H1 (cell line): ENCODE results near the gene PF4V1. TPM values are rescaled to one million over a fixed set of nuclear protein-coding genes. Genes with fewer than 3 reads are reported as not detected.

Experiments used
- CTCF ChIA-PET: fragments of 300-600 bp; sonication (Branson Sonifier 250); formaldehyde crosslinking; loops from one replicate; lab custom pipeline; 2021; ENCODE audit not compliant: partially characterized antibody; lab: Charles Lee
- POLR2A ChIA-PET: fragments of 300-600 bp; sonication (Branson Sonifier 250); formaldehyde crosslinking; loops from one replicate; lab custom pipeline; 2021; ENCODE audit warnings: inconsistent platforms; ENCODE audit not compliant: partially characterized antibody; lab: Charles Lee
- DNase-seq, 2 experiments: peaks; one replicate each; pipeline versions ENCODE4 v3.0.0 to v3.0.0-alpha.2; 2010 to 2022; ENCODE audit warnings: low spot score in 2 of 2, low read depth in 1 of 2, mixed read lengths in 1 of 2
- FAIRE-seq: peaks from 2 replicates; lab custom pipeline; 2011; peaks lifted over from hg19 to GRCh38; lab: Jason Lieb, UNC
- H2AFZ ChIP-seq: 2 replicates; pipeline ENCODE4 v1.8.1; 2012; ENCODE audit warnings: low read length, inconsistent platforms
- H2AK5ac ChIP-seq: 2 replicates; pipeline ENCODE4 v1.6.1; 2013; ENCODE audit warnings: low read depth, low read length
- H2BK120ac ChIP-seq: replicated peaks from 2 replicates; pipeline ENCODE3; 2013; ENCODE audit warnings: low read depth, low read length, inconsistent platforms
- H2BK12ac ChIP-seq: 2 replicates; pipeline ENCODE4 v1.6.1; 2013; ENCODE audit warnings: low read depth, low read length
- H2BK15ac ChIP-seq: 2 replicates; pipeline ENCODE4 v1.6.1; 2013; ENCODE audit warnings: low read length
- H2BK20ac ChIP-seq: 2 replicates; pipeline ENCODE4 v1.6.1; 2013; ENCODE audit warnings: low read length
- H2BK5ac ChIP-seq: 2 replicates; pipeline ENCODE4 v1.6.1; 2013; ENCODE audit warnings: low read depth, low read length
- H3K14ac ChIP-seq: 2 replicates; pipeline ENCODE4 v1.6.1; 2013; ENCODE audit warnings: inconsistent platforms; ENCODE audit not compliant: insufficient read length
- H3K18ac ChIP-seq: 2 replicates; pipeline ENCODE4 v1.6.1; 2013; ENCODE audit warnings: low read length; ENCODE audit errors: extremely low read depth
- H3K23ac ChIP-seq: 2 replicates; pipeline ENCODE4 v1.6.1; 2013; ENCODE audit warnings: inconsistent platforms; ENCODE audit not compliant: insufficient read length
- H3K23me2 ChIP-seq: 2 replicates; pipeline ENCODE4 v1.6.1; 2013; ENCODE audit warnings: low read depth, low read length
- H3K27ac ChIP-seq: 2 replicates; pipeline ENCODE4 v1.6.1; 2011; ENCODE audit warnings: low read depth, low read length, inconsistent platforms
- H3K27me3 ChIP-seq, 4 experiments: replicated peaks in 1 of 4; 1 replicate in 1 of 4; 2 replicates in 3 of 4; pipeline versions ENCODE4 v1.6.1 to v1.8.1; 2011 to 2013; ENCODE audit warnings: low read length in 3 of 4, mild to moderate bottlenecking in 3 of 4, inconsistent platforms in 2 of 4, mixed read lengths in 2 of 4, moderate library complexity in 1 of 4; ENCODE audit not compliant: control insufficient read depth in 3 of 4, insufficient read depth in 3 of 4; ENCODE audit errors: extremely low read depth in 1 of 4
- H3K36me3 ChIP-seq, 4 experiments: 2 replicates each; pipeline versions ENCODE4 v1.6.1 to v1.8.1; 2011 to 2013; ENCODE audit warnings: mild to moderate bottlenecking in 4 of 4, low read length in 3 of 4, moderate library complexity in 2 of 4, control low read depth in 1 of 4, inconsistent platforms in 1 of 4; ENCODE audit not compliant: insufficient read depth in 4 of 4, control insufficient read depth in 2 of 4
- H3K4ac ChIP-seq: replicated peaks from 2 replicates; pipeline ENCODE3; 2013; ENCODE audit warnings: low read length, low read depth, mixed read lengths, inconsistent platforms; ENCODE audit not compliant: insufficient read length
- H3K4me1 ChIP-seq, 4 experiments: replicated peaks in 1 of 4; 1 replicate in 1 of 4; 2 replicates in 3 of 4; pipeline versions ENCODE4 v1.6.1 to v1.8.1; 2011 to 2013; ENCODE audit warnings: low read length in 3 of 4, inconsistent platforms in 2 of 4, mixed read lengths in 1 of 4; ENCODE audit not compliant: insufficient read depth in 4 of 4, control insufficient read depth in 3 of 4
- H3K4me2 ChIP-seq, 2 experiments: 2 replicates each; pipeline versions ENCODE4 v1.6.1 to v1.8.1; 2011 to 2013; ENCODE audit warnings: low read depth in 2 of 2, low read length in 2 of 2, control low read depth in 1 of 2, inconsistent platforms in 1 of 2, mild to moderate bottlenecking in 1 of 2; ENCODE audit not compliant: insufficient read depth in 1 of 2
- H3K4me3 ChIP-seq, 4 experiments: fragments of 200-600, 300-600 bp in 1 of 4; sonication (generic), shearing (Covaris generic), sonication (Bioruptor Twin) in 1 of 4; 2 replicates each; pipeline versions ENCODE4 v1.5.1 to v1.8.1; 2011 to 2016; ENCODE audit warnings: low read length in 4 of 4, low read depth in 3 of 4, control low read depth in 2 of 4, inconsistent platforms in 2 of 4, mild to moderate bottlenecking in 2 of 4, mixed read lengths in 1 of 4, moderate library complexity in 1 of 4; ENCODE audit not compliant: insufficient read depth in 2 of 4; ENCODE audit errors: extremely low read depth in 1 of 4
- H3K56ac ChIP-seq: replicated peaks from 2 replicates; pipeline ENCODE3; 2013; ENCODE audit warnings: low read depth, mild to moderate bottlenecking, mixed read lengths, low read length, inconsistent platforms; ENCODE audit not compliant: insufficient read length
- H3K79me1 ChIP-seq: 2 replicates; pipeline ENCODE4 v1.6.1; 2013; ENCODE audit warnings: low read depth, low read length, control low read depth
- H3K79me2 ChIP-seq, 2 experiments: 2 replicates each; pipeline versions ENCODE4 v1.6.1 to v1.8.1; 2012 to 2013; ENCODE audit warnings: low read length in 2 of 2, mild to moderate bottlenecking in 2 of 2, inconsistent platforms in 1 of 2; ENCODE audit not compliant: insufficient read depth in 2 of 2, control insufficient read depth in 1 of 2
- H3K9ac ChIP-seq, 4 experiments: replicated peaks in 1 of 4; 1 replicate in 1 of 4; 2 replicates in 3 of 4; pipeline versions ENCODE4 v1.6.1 to v1.8.1; 2011 to 2013; ENCODE audit warnings: low read depth in 3 of 4, low read length in 3 of 4, control low read depth in 2 of 4, mild to moderate bottlenecking in 2 of 4, moderate library complexity in 2 of 4, inconsistent platforms in 1 of 4; ENCODE audit errors: extremely low read depth in 1 of 4
- H3K9me3 ChIP-seq, 2 experiments: 2 replicates each; pipeline versions ENCODE4 v1.6.1 to v1.8.1; 2012 to 2013; ENCODE audit warnings: mild to moderate bottlenecking in 2 of 2, moderate library complexity in 2 of 2, control low read depth in 1 of 2, inconsistent platforms in 1 of 2, low read depth in 1 of 2, low read length in 1 of 2, mixed read lengths in 1 of 2; ENCODE audit not compliant: insufficient read depth in 2 of 2
- H4K20me1 ChIP-seq, 2 experiments: replicated peaks in 1 of 2; 2 replicates each; pipeline versions ENCODE3 to v1.8.1; 2011 to 2013; ENCODE audit warnings: inconsistent platforms in 2 of 2, low read length in 2 of 2, mild to moderate bottlenecking in 1 of 2; ENCODE audit not compliant: insufficient read depth in 2 of 2, control insufficient read depth in 1 of 2
- H4K5ac ChIP-seq: 2 replicates; pipeline ENCODE4 v1.6.1; 2013; ENCODE audit warnings: low read length, low read depth, mixed read lengths, inconsistent platforms; ENCODE audit not compliant: insufficient read length
- H4K8ac ChIP-seq: 2 replicates; pipeline ENCODE4 v1.8.0; 2013; ENCODE audit warnings: mild to moderate bottlenecking, moderate library complexity, low read length, inconsistent platforms; ENCODE audit not compliant: insufficient read depth; ENCODE audit errors: extremely low read depth
- H4K91ac ChIP-seq: replicated peaks from 2 replicates; pipeline ENCODE3; 2013; ENCODE audit warnings: low read length, mixed read lengths, inconsistent platforms; ENCODE audit not compliant: insufficient read length
- ASH2L ChIP-seq: fragments of 200-600, 300-600 bp; sonication (generic); IDR thresholded peaks from one replicate; pipeline ENCODE4 v1.7.1; 2017; ENCODE audit warnings: low read length
- CEBPB ChIP-seq: IDR thresholded peaks from 2 replicates; pipeline ENCODE4 v1.6.1; 2012; ENCODE audit warnings: low read depth, low read length
- KDM1A ChIP-seq: fragments of 200-600, 300-600 bp; sonication (generic); IDR thresholded peaks from 2 replicates; pipeline ENCODE4 v1.7.1; 2016; ENCODE audit warnings: mild to moderate bottlenecking, low read length, borderline replicate concordance
- WGBS, 2 experiments: shearing (Covaris generic) in 1 of 2; methylation state at CpG; one replicate each; pipeline versions ENCODE4 v1.1.6 to v1.1.7; 2013 to 2015; ENCODE audit warnings: low lambda C conversion rate in 2 of 2, mixed read lengths in 2 of 2, inconsistent platforms in 1 of 2, low coverage in 1 of 2, missing lambda C conversion rate in 1 of 2; ENCODE audit not compliant: insufficient replicate concordance in 2 of 2, insufficient coverage in 1 of 2, insufficient read length in 1 of 2; ENCODE audit errors: extremely low coverage in 1 of 2, missing lambda C conversion rate in 1 of 2; 5-methylcytosine and 5-hydroxymethylcytosine counted together
- polyA plus RNA-seq, 7 experiments: library from polyadenylated mRNA; depleted of rRNA in 3 of 7; stranded (reverse) in 5 of 7; unstranded in 2 of 7; fragments of >200 nt in 5 of 7; fragments of 200-250 nt in 2 of 7; gene quantifications; 1 replicate in 5 of 7; 2 replicates in 1 of 7; 4 replicates in 1 of 7; pipeline versions ENCODE4 v1.2.1 to v1.2.3, GENCODE V29; 2011 to 2013; ENCODE audit warnings: missing spikeins in 2 of 7, mixed read lengths in 2 of 7
- total RNA-seq: library from RNA; stranded (reverse); fragmentation: NEBNext Ultra II Directional; extraction: Animal tissue kit (Norgen Biotek cat#: 25700); gene quantifications from 2 replicates; pipeline ENCODE4 v1.2.1, GENCODE V29; 2021

Gene PF4V1
- total and polyA plus RNA-seq, 2 of the 8 experiments (the other 6 are each of a cell fraction or from before 2014, with no cell fraction given), result not detected

DNA sequence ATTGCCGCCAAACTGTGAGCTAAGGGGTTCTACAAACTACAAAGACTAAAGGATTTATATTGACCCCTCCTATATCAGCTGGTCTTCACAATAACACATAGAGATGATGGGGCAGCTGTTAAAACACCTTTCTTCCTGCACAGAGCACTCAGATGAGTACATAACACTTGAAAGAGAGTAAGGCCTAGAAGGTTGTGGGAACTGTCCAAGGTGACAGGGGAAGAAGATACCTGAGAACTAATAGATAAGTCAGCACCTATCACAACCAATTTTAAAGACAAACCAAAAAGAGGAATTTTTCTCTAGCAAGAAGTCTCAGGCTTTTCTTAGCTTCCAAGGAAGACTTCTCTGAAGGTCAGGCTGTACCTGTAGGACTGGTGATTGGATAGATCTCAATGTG is 35.8 kb upstream of the PF4V1 start:
- H4K8ac ChIP-seq, result no peak overlapping the region
- no peaks in the 10 kb centered on the region for H3K23me2 ChIP-seq
- no peak overlapping the region for H3K56ac ChIP-seq
- no peak overlapping the region for H4K91ac ChIP-seq
- no peak overlapping the region for H2BK12ac ChIP-seq
- no peak overlapping the region for H3K4me2 ChIP-seq
- no peaks in the 10 kb centered on the region for H3K79me1 ChIP-seq
- TF ChIP-seq KDM1A (no peak), ASH2L (no peak), CEBPB (no peak)
- CTCF ChIA-PET, result interaction anchor here (0.7 to 1.1 kb wide), 2 partner anchors 87 to 198 kb away, joined by 3 read pairs; no protein-coding TSS in a partner anchor
- no peaks in the 10 kb centered on the region for H4K20me1 ChIP-seq
- POLR2A ChIA-PET, result no interaction called here
- H3K23ac ChIP-seq, result no peak overlapping the region
- H3K9ac ChIP-seq, result no peak overlapping the region
- no peak overlapping the region for H2BK5ac ChIP-seq
- FAIRE-seq (no peak), DNase-seq (no peak)
- no peak overlapping the region for H3K27ac ChIP-seq
- no peaks in the 10 kb centered on the region for H3K9me3 ChIP-seq
- H2AFZ ChIP-seq, result no peak overlapping the region
- H3K4me3 ChIP-seq, result no peak overlapping the region
- no peak overlapping the region for H2BK15ac ChIP-seq
- no peak overlapping the region for H2BK20ac ChIP-seq
- no peaks in the 10 kb centered on the region for H3K79me2 ChIP-seq
- no peaks in the 10 kb centered on the region for H3K4me1 ChIP-seq
- H2AK5ac ChIP-seq, result no peak overlapping the region
- H2BK120ac ChIP-seq, result no peak overlapping the region
- no peaks in the 10 kb centered on the region for H3K27me3 ChIP-seq
- H4K5ac ChIP-seq, result no peak overlapping the region
- 94% methylated on average over 1 of the region's 1 CpG; no CpG with 5 or more reads in 1 of the 2 experiments for WGBS, 2 experiments
- H3K4ac ChIP-seq, result no peak overlapping the region
- H3K14ac ChIP-seq, result no peak overlapping the region
- H3K36me3 ChIP-seq, result no peaks in the 10 kb centered on the region
- no peak overlapping the region for H3K18ac ChIP-seq
